ENCODE results near the gene GRAMD2A.
A peak's percentile ranks its signal among the peaks of the same experiment; 100 is the strongest.

GRAMD2A gene

GRCh38 chr15:72136170-72137051 lies 61.2 kb downstream of the GRAMD2A start:
- DNase-seq (ENCODE audit: low read depth, low spot score), result no peak

- DNase-seq (ENCODE audit: low read depth, low spot score), result no peak
Observed at GRCh38 chr15:72135719-72136118, 61.9 kb downstream of the GRAMD2A start.

DNA sequence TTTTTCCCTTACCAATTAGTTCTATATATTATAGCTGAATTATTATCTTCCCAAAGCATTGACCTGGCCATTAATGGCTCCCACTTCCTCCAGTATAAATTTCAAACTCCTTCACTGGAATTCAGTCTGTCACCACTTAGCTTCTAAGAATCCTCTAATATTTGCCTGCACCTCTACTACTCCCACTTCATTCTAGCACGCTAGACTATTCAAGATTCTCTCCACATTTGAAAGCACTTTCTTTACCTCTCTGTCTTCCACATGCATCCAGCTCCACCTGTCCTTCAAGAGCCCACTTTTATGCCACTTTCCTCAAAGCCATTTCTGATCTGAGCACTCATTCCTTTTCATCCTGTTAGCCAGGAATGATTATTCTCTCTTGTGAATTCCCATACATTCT lies 64.4 kb downstream of the GRAMD2A start:
- no peak for DNase-seq (ENCODE audit: low read depth, low spot score)

GRCh38 chr15:72131922-72132321 lies 65.7 kb downstream of the GRAMD2A start:
- no peak for DNase-seq (ENCODE audit: low read depth, low spot score)

DNA sequence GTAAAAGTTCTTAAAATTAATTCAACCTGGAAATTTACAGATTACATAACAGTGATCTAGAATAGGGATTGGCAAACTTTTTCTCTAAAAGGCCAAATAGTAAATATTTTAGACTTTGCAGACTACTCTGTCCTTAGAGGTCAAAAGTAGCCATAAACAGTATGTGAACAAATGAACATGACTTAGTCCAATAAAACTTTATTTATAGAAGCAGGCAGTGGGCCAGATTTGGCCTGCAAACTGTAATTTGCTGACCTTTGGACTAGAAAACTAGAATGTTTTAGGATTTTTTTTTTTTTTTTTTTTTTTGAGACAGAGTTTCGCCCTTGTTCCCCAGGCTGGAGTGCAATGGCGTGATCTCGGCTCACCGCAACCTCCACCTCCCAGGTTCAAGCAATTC lies 67.3 kb downstream of the GRAMD2A start:
- DNase-seq (ENCODE audit: low read depth, low spot score), result no peak

GRCh38 chr15:72128359-72128758 lies 69.2 kb downstream of the GRAMD2A start:
- DNase-seq (ENCODE audit: low read depth, low spot score), result no peak

GRCh38 chr15:72127724-72128322 lies 69.8 kb downstream of the GRAMD2A start:
- DNase-seq (ENCODE audit: low read depth, low spot score), result no peak

DNA sequence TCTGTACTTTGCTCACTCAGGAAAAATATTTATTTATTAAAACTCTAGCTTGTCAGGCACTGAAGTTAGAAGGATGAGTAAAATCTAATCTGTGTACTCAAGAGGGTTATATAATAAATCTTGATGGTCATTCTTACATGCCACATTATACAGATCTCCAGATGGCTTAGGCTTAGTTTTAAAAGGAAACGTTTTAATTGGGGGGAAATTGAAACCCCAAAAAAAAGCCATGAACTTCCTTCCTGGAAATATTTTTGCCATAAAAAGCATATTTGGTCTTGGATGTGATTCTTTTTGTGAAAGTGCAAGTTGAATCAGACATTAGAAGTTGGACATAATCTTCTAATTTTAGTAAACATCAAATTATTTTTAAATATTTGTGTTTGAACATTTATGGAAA lies 73.4 kb downstream of the GRAMD2A start:
- no peak for DNase-seq (ENCODE audit: low read depth, low spot score)

DNA sequence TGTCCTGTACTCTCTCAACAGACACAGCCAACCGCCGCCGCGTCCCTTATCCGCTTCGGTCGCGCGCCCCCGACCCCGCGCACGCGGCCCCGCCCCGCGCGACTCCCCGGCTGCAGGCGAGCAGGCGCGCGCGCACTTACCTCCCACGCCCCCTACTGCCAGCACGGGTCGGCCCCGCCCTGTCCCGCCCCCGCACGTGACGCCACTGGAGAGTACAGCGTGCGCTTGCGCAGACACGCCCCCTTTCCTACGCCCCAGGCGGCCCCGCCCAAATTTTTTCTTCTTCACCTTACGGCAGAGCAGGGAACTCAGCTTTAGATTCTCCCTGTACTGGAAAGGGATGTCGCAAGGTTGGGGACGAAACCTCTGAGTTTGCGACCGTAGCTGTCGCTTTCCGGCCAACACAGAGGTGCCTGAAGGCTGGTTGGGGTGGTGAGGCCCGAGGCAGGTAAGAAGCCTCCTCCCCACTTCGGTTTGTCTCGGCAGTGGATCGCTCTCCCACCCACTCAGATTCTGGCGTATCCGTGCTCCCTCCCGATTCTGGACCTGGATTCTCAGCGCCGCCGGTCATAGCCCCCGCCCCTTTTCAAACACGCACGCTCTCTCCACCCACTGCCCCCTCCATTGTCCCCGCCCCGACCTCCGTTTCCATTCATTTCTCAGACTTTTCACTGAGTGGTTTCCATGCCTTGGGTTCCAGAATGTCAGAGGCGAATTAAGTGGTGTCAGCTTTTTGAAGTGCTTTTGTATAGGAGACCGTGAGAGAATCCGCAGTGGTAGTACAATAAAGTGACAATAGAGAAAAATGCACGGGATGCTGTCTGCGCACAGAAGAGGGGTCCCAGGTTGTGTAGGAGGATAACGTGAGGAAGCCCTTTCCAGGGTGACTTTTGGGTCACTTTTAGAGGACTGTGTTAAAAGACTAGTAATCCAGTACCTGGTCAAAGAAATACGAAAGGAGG lies 79.3 kb downstream of the GRAMD2A start, which contains the start of the genes MYO9A and SENP8:
Gene MYO9A, minus strand, starts transcription at position 134 of the 962 bp plus-strand sequence. CDS start 71,587 bp downstream, outside the sequence.
Gene SENP8, plus strand, starts transcription at position 387 of the 962 bp plus-strand sequence. CDS start 21,221 bp downstream, outside the sequence.
- DNase-seq (ENCODE audit: low read depth, low spot score), result peak; percentile 95

DNA sequence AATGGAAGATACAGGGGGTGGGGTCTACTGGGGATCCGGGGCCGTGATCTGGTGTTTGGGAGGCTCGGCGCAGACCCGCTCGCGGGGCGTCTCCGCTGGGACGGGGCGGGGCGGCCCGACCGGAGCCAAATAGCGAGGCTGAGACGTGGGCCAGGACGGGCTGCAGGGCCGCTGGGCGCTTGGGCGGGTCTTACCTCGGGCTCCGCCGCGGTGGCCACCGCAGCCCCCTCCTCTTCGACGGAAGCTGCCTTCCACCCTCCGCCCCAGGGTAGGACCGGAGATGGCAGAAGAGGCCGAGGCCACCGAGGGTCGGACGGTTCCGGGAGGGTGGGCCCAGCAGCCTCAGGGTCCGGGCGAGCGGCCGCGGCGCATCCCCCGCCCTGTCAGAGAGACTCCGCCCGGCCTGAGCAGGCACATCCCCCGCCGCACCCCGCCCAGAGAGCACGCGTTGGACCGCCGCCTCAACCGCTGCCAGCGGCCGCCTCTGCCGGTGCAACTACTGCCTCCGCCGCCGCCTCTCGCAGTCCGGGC lies 80.0 kb downstream of the GRAMD2A start:
- peak; percentile 58 for DNase-seq (ENCODE audit: low read depth, low spot score)

GRCh38 chr15:72116731-72117485 lies 80.7 kb downstream of the GRAMD2A start:
- peak; percentile 6 for DNase-seq (ENCODE audit: low read depth, low spot score)

- DNase-seq (ENCODE audit: low read depth, low spot score), result no peak
Observed at GRCh38 chr15:72113347-72114031, 84.1 kb downstream of the GRAMD2A start.

DNA sequence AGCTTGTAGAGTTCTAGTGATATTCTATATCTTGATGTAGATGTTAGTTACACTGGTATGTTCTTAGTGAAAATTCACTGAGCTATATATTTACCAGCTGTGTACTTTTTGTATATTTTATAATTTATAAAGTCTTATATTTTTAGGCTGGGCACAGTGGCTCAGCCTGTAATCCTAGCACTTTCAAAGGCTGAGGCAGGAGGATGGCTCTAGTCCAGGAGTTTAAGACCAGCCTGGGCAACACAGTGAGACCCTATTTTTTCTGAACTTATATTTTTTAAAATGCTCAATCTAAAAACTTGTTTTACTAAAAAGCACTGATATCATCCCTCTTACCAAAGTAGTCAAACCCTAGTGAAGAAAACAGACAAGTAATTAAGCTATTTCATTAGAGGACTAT lies 84.8 kb downstream of the GRAMD2A start:
- DNase-seq (ENCODE audit: low read depth, low spot score), result no peak

- DNase-seq (ENCODE audit: low read depth, low spot score), result no peak
Observed at GRCh38 chr15:72112116-72112515, 85.5 kb downstream of the GRAMD2A start.

- DNase-seq (ENCODE audit: low read depth, low spot score), result no peak
Observed at GRCh38 chr15:72110355-72110754, 87.2 kb downstream of the GRAMD2A start.

Measured in brain pericyte (primary cell).